ENCODE data around the gene CENPT. TPM values are rescaled to one million over a fixed set of nuclear protein-coding genes. Genes with fewer than 3 reads are reported as not detected.

Gene CENPT
- total and polyA plus RNA-seq, 2 of the 13 experiments (the other 11 are each of a cell fraction or from before 2014, with no cell fraction given): 40.9 to 43.3 TPM

GRCh38 chr16:67841816-67842508 lies 5.5 kb downstream of the CENPT start, which contains the start of gene THAP11 (continued):
- TF ChIP-seq ZNF441 (CRISPR knock-in tag; IDR thresholded peaks at IDR 0.05; ENCODE audit: borderline replicate concordance): peak; percentile 79
- TF ChIP-seq ZSCAN29 (CRISPR knock-in tag; conservative IDR thresholded peaks at IDR 0.05): no peak
- TF ChIP-seq NR2F6 (IDR thresholded peaks at IDR 0.05): no peak
- TF ChIP-seq NR2F6 (CRISPR knock-in tag; IDR thresholded peaks at IDR 0.05): peak; percentile 41; the same call in 1 of the 2 replicates
- no peak for TF ChIP-seq REL (CRISPR knock-in tag; conservative IDR thresholded peaks at IDR 0.05)
- peak; percentile 75 for TF ChIP-seq GATAD2A (CRISPR knock-in tag; IDR thresholded peaks at IDR 0.05)
- no peak for TF ChIP-seq EEA1 (CRISPR knock-in tag; IDR thresholded peaks at IDR 0.05; ENCODE audit: borderline replicate concordance)
- TF ChIP-seq RCOR2 (CRISPR knock-in tag; IDR thresholded peaks at IDR 0.05): no peak
- peak; percentile 64; the same call in 1 of the 2 replicates for TF ChIP-seq SP5 (CRISPR knock-in tag; IDR thresholded peaks at IDR 0.05; ENCODE audit: borderline replicate concordance, low read depth)
- TF ChIP-seq RBAK (CRISPR knock-in tag; IDR thresholded peaks at IDR 0.05): no peak
- TF ChIP-seq ARNT2 (CRISPR knock-in tag; IDR thresholded peaks at IDR 0.05; ENCODE audit: low read depth): peak; percentile 12
- no peak; the same call in 1 of the 2 replicates for TF ChIP-seq HOXA5 (CRISPR knock-in tag; IDR thresholded peaks at IDR 0.05)
- no peak for TF ChIP-seq CHD4 (IDR thresholded peaks at IDR 0.05; ENCODE audit: borderline replicate concordance, low read length)
- TF ChIP-seq ZNF558 (CRISPR knock-in tag; IDR thresholded peaks at IDR 0.05; ENCODE audit: borderline replicate concordance): no peak; the same call in 1 of the 2 replicates
- peak; percentile 72 for TF ChIP-seq ZNF883 (CRISPR knock-in tag; IDR thresholded peaks at IDR 0.05; ENCODE audit: not compliant biosample characterization)
- 0 out of 2 replicates have a peak, but pooled peaks have one; percentile 81 for TF ChIP-seq FIP1L1 (IDR thresholded peaks at IDR 0.05; ENCODE audit: borderline replicate concordance, insufficient read depth, low read depth, low read length)
- TF ChIP-seq, protein P1, sequence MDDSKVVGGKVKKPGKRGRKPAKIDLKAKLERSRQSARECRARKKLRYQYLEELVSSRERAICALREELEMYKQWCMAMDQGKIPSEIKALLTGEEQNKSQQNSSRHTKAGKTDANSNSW (CRISPR knock-in tag; IDR thresholded peaks at IDR 0.05; ENCODE audit: borderline replicate concordance): no peak
- TF ChIP-seq ZNF101 (CRISPR knock-in tag; IDR thresholded peaks at IDR 0.05; ENCODE audit: borderline replicate concordance, low read depth): no peak
- TF ChIP-seq, protein P2, sequence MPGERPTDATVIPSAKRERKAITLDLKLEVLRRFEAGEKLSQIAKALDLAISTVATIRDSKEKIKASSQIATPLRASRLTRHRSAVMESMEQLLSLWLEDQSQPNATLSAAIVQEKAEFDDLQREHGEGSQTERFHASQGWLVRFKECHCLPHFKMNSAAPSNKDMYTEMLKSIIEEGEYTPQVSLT (CRISPR knock-in tag; IDR thresholded peaks at IDR 0.05; ENCODE audit: borderline replicate concordance, low read depth): no peak
- peak; percentile 66; the same call in 1 of the 2 replicates for TF ChIP-seq TBX3 (IDR thresholded peaks at IDR 0.05; ENCODE audit: borderline replicate concordance)
- TF ChIP-seq ZNF138 (CRISPR knock-in tag; IDR thresholded peaks at IDR 0.05; ENCODE audit: low read depth): no peak; the same call in 1 of the 2 replicates
- TF ChIP-seq KLF12 (CRISPR knock-in tag; IDR thresholded peaks at IDR 0.05; ENCODE audit: borderline replicate concordance): peak; percentile 87
- TF ChIP-seq CHCHD3 (CRISPR knock-in tag; IDR thresholded peaks at IDR 0.05): 0 out of 2 replicates have a peak, but pooled peaks have one; percentile 68
- TF ChIP-seq PAWR (CRISPR knock-in tag; IDR thresholded peaks at IDR 0.05; ENCODE audit: borderline replicate concordance): no peak
- TF ChIP-seq, protein P3, sequence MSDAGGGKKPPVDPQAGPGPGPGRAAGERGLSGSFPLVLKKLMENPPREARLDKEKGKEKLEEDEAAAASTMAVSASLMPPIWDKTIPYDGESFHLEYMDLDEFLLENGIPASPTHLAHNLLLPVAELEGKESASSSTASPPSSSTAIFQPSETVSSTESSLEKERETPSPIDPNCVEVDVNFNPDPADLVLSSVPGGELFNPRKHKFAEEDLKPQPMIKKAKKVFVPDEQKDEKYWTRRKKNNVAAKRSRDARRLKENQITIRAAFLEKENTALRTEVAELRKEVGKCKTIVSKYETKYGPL (CRISPR knock-in tag; IDR thresholded peaks at IDR 0.05): no peak
- no peak for TF ChIP-seq MAZ (IDR thresholded peaks at IDR 0.05; ENCODE audit: borderline replicate concordance, low read depth, low read length)
- TF ChIP-seq MAZ (CRISPR knock-in tag; IDR thresholded peaks at IDR 0.05; ENCODE audit: low read depth): peak; percentile 86
- TF ChIP-seq NKX3-1 (CRISPR knock-in tag; IDR thresholded peaks at IDR 0.05): peak; percentile 75; the same call in 1 of the 2 replicates
- TF ChIP-seq HNF4A (CRISPR knock-in tag; IDR thresholded peaks at IDR 0.05): 0 out of 2 replicates have a peak, but pooled peaks have one; percentile 4
- TF ChIP-seq BCL6 (CRISPR knock-in tag; IDR thresholded peaks at IDR 0.05): no peak
- peak; percentile 79; the same call in 1 of the 2 replicates for TF ChIP-seq ZNF772 (CRISPR knock-in tag; IDR thresholded peaks at IDR 0.05)
- TF ChIP-seq RAD21 (CRISPR knock-in tag; IDR thresholded peaks at IDR 0.05): peak; percentile 54
